GM23338 (cell line): Measurements from ENCODE around the gene SELP. TPM values are rescaled to one million over a fixed set of nuclear protein-coding genes. Genes with fewer than 3 reads are reported as not detected.

ENCODE experiments used
- ATAC-seq: fragments of 200-7000 bp; cut with Tn5 transposase; 3 replicates; pipeline ENCODE4 v1.9.1; 2020
- DNase-seq: peaks from one replicate; pipeline ENCODE4 v3.0.0-alpha.2; 2015; ENCODE audit warnings: low spot score
- H2AFZ ChIP-seq: fragments of 200-600 bp; sonication (generic); 2 replicates; pipeline ENCODE4 v1.8.0; 2016; ENCODE audit warnings: antibody characterized with exemption, mild to moderate bottlenecking, moderate library complexity
- H3F3A ChIP-seq: fragments of 200-600 bp; sonication (generic); replicated peaks from 2 replicates; pipeline ENCODE4 v1.8.0; 2017; ENCODE audit warnings: antibody characterized with exemption, mixed run types, low read depth
- H3K27ac ChIP-seq: fragments of 200-600 bp; sonication (generic); 2 replicates; pipeline ENCODE4 v1.6.1; 2016; ENCODE audit warnings: low read depth
- H3K27me3 ChIP-seq: fragments of 200-600 bp; sonication (generic); 2 replicates; pipeline ENCODE4 v1.8.0; 2016; ENCODE audit warnings: mild to moderate bottlenecking, mixed run types, moderate library complexity; ENCODE audit not compliant: insufficient read depth
- H3K36me3 ChIP-seq: fragments of 200-600 bp; sonication (generic); 2 replicates; pipeline ENCODE4 v1.8.0; 2016; ENCODE audit warnings: mild to moderate bottlenecking; ENCODE audit not compliant: insufficient read depth
- H3K4me1 ChIP-seq: fragments of 200-600 bp; sonication (generic); 2 replicates; pipeline ENCODE4 v1.8.0; 2016; ENCODE audit warnings: mild to moderate bottlenecking, moderate library complexity; ENCODE audit not compliant: insufficient read depth
- H3K4me2 ChIP-seq: fragments of 200-600 bp; sonication (generic); 2 replicates; pipeline ENCODE4 v1.7.1; 2017; ENCODE audit warnings: mixed run types
- H3K4me3 ChIP-seq: fragments of 200-600 bp; sonication (generic); 2 replicates; pipeline ENCODE4 v1.6.1; 2016; ENCODE audit warnings: mixed run types
- H3K79me2 ChIP-seq: fragments of 200-600 bp; sonication (generic); replicated peaks from 2 replicates; pipeline ENCODE4 v1.8.0; 2017; ENCODE audit warnings: mild to moderate bottlenecking; ENCODE audit not compliant: insufficient read depth
- H3K9me2 ChIP-seq: fragments of 200-600 bp; sonication (generic); 2 replicates; pipeline ENCODE4 v1.8.0; 2017; ENCODE audit not compliant: insufficient read depth
- H4K20me1 ChIP-seq: fragments of 200-600 bp; sonication (generic); replicated peaks from 2 replicates; pipeline ENCODE4 v1.8.0; 2017; ENCODE audit warnings: mild to moderate bottlenecking; ENCODE audit not compliant: insufficient read depth
- H3K27ac Mint-ChIP-seq: 2 replicates; pipeline ENCODE4 v1.8.0; 2020; ENCODE audit warnings: inconsistent platforms, mild to moderate bottlenecking, moderate library complexity, mixed read lengths
- H3K27me3 Mint-ChIP-seq: 3 replicates; pipeline ENCODE4 v1.8.0; 2022; ENCODE audit warnings: low read depth, mild to moderate bottlenecking, moderate library complexity, mixed read lengths, inconsistent platforms; ENCODE audit not compliant: insufficient read depth, poor library complexity
- H3K36me3 Mint-ChIP-seq: 3 replicates; pipeline ENCODE4 v1.8.0; 2021; ENCODE audit warnings: low read depth, mild to moderate bottlenecking, inconsistent platforms, moderate library complexity, mixed read lengths
- H3K4me1 Mint-ChIP-seq: 3 replicates; pipeline ENCODE4 v1.8.0; 2020; ENCODE audit warnings: mild to moderate bottlenecking, inconsistent platforms, mixed read lengths
- H3K4me3 Mint-ChIP-seq: 3 replicates; pipeline ENCODE4 v1.8.0; 2021; ENCODE audit warnings: moderate library complexity, mild to moderate bottlenecking, inconsistent platforms, mixed read lengths
- H3K9me3 Mint-ChIP-seq: 3 replicates; pipeline ENCODE4 v1.8.0; 2020; ENCODE audit warnings: moderate library complexity, mild to moderate bottlenecking, inconsistent platforms, mixed read lengths
- EZH2 ChIP-seq: fragments of 200-600 bp; sonication (generic); IDR thresholded peaks from one replicate; pipeline ENCODE4 v1.8.0; 2017; ENCODE audit warnings: antibody characterized with exemption, mild to moderate bottlenecking, low read depth; ENCODE audit not compliant: unreplicated experiment
- EZH2phosphoT487 ChIP-seq: fragments of 200-600 bp; sonication (generic); IDR thresholded peaks from one replicate; pipeline ENCODE4 v1.8.1; 2018; ENCODE audit warnings: antibody characterized with exemption; ENCODE audit not compliant: unreplicated experiment
- STAT1 ChIP-seq: IDR thresholded peaks from one replicate; pipeline ENCODE4 v1.6.1; 2016; ENCODE audit warnings: antibody characterized with exemption; ENCODE audit not compliant: unreplicated experiment
- ZNF114 ChIP-seq: fragments of 250-450 bp; sonication (Bioruptor Pico); IDR thresholded peaks from 2 replicates; pipeline ENCODE4 v1.5.0; 2020; ENCODE audit warnings: mild to moderate bottlenecking, moderate library complexity
- ZNF331 ChIP-seq: fragments of 250-450 bp; sonication (Bioruptor Pico); IDR thresholded peaks from 2 replicates; pipeline ENCODE4 v1.5.0; 2020; ENCODE audit warnings: low read depth, mild to moderate bottlenecking, moderate library complexity
- ZNF462 ChIP-seq: fragments of 250-450 bp; sonication (Bioruptor Pico); IDR thresholded peaks from 2 replicates; pipeline ENCODE4 v1.5.0; 2020; ENCODE audit warnings: mild to moderate bottlenecking, moderate library complexity
- long read RNA-seq: library from polyadenylated mRNA; unstranded; transcript quantifications from one replicate; pipeline ENCODE4 v2.0.0, GENCODE V29; 2020; ENCODE audit not compliant: unreplicated experiment
- polyA plus RNA-seq: library from polyadenylated mRNA; unstranded; fragments of >200 nt; fragmentation: Nextera tagmentation; extraction: Ambion mirVana; gene quantifications from 2 replicates; pipeline ENCODE4 v1.2.1, GENCODE V29; 2016
- total RNA-seq: library from RNA; depleted of rRNA; stranded (reverse); fragments of >200 nt; shearing (Covaris generic); gene quantifications from 2 replicates; pipeline ENCODE4 v1.2.3, GENCODE V29; 2014; rRNA removed
- TF ChIP-seq, protein P1 (sequence below): IDR thresholded peaks from 2 replicates; pipeline ENCODE4 v1.6.1; 2016; ENCODE audit warnings: antibody characterized with exemption

Gene SELP
- total RNA-seq (not detected in 2 replicates), polyA plus RNA-seq (not detected in 2 replicates)
- long read RNA-seq: 0 reads

DNA sequence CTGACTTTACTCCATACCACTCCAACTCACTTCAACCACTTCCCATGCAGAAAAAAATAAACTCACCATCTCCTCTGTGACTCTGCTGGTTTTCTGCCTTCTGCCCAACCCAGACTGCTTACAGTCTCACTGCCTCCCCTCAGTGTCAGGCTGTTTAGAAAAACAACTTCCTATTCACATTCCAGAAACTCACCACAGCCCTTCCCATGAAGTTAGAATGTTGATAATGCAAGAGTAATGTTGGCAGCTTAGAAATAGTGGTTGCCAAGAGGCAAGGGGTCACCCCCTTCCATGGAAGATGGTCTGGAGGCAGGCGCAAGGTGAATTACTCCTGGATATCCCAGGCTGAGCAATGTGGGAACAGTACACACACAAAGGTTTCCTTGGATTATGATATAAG is at the start of gene SELP:
Gene SELP (minus strand): TSS at position 119 of the 400 bp plus-strand sequence. CDS start 50 bp downstream, at position 69.
- no peak within 1 kb of the TSS for H3K27ac Mint-ChIP-seq
- no peak within 1 kb of the TSS for H3K27ac ChIP-seq
- H3K4me3 ChIP-seq: no peak within 1 kb of the TSS
- no peaks in the 10 kb centered on the region for H3F3A ChIP-seq
- no peak within 1 kb of the TSS for H3K4me2 ChIP-seq
- H3K36me3 Mint-ChIP-seq: peaks cover 10% of the 10 kb centered on the region; the same call in 2 of the 3 replicates
- no peaks in the 10 kb centered on the region for H3K27me3 ChIP-seq
- no peak for ATAC-seq
- DNase-seq: no peak
- H3K9me3 Mint-ChIP-seq: peaks cover 14% of the 10 kb centered on the region
- no peaks in the 10 kb centered on the region for H3K9me2 ChIP-seq
- TF ChIP-seq STAT1 (no peak), ZNF114 (CRISPR knock-in tag) (no peak), EZH2phosphoT487 (no peak), ZNF462 (CRISPR knock-in tag) (no peak), ZNF331 (CRISPR knock-in tag) (no peak), EZH2 (no peak)
- TF ChIP-seq, protein P1, sequence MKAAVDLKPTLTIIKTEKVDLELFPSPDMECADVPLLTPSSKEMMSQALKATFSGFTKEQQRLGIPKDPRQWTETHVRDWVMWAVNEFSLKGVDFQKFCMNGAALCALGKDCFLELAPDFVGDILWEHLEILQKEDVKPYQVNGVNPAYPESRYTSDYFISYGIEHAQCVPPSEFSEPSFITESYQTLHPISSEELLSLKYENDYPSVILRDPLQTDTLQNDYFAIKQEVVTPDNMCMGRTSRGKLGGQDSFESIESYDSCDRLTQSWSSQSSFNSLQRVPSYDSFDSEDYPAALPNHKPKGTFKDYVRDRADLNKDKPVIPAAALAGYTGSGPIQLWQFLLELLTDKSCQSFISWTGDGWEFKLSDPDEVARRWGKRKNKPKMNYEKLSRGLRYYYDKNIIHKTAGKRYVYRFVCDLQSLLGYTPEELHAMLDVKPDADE: no peak
- H3K36me3 ChIP-seq: no peaks in the 10 kb centered on the region
- peaks cover 3% of the 10 kb centered on the region for H3K27me3 Mint-ChIP-seq
- H3K4me3 Mint-ChIP-seq: no peak within 1 kb of the TSS
- no peaks in the 10 kb centered on the region for H3K79me2 ChIP-seq
- peak within 1 kb of the TSS; percentile 57; the same call in 1 of the 2 replicates for H2AFZ ChIP-seq
- no peaks in the 10 kb centered on the region for H3K4me1 Mint-ChIP-seq
- no peaks in the 10 kb centered on the region for H3K4me1 ChIP-seq
- H4K20me1 ChIP-seq: no peaks in the 10 kb centered on the region
